GM21576 (cell line): Measurements from ENCODE around the gene AGAP5.

Experiments
- ATAC-seq: cut with Tn5 transposase; IDR thresholded peaks from one replicate; pipeline ENCODE4 v1.9.1; 2021; ENCODE audit warnings: mild to moderate bottlenecking, moderate library complexity; ENCODE audit not compliant: unreplicated experiment

Gene AGAP5

DNA sequence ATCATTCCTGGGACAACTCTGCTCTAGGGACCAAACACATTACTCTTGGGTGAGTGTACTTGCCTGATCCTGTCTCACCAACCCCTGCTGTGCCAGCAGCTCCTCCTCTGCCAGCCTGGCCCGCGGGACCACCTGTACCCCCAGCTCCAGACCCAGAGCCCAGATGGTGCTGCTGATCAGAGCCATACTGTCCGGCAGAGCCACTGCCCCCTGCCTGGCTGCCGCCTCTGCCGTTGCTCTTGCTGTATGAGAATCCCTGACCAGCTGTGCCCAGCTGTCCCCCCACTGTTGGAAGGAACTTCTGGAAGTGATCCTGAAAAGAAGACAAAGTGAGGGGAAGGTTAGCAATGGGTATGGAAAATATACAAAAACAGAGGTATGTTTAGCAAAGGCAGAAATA is 63.5 kb downstream of the AGAP5 start:
- ATAC-seq, result no peak

GRCh38 chr10:73629165-73629564 is 68.7 kb downstream of the AGAP5 start:
- no peak for ATAC-seq

DNA sequence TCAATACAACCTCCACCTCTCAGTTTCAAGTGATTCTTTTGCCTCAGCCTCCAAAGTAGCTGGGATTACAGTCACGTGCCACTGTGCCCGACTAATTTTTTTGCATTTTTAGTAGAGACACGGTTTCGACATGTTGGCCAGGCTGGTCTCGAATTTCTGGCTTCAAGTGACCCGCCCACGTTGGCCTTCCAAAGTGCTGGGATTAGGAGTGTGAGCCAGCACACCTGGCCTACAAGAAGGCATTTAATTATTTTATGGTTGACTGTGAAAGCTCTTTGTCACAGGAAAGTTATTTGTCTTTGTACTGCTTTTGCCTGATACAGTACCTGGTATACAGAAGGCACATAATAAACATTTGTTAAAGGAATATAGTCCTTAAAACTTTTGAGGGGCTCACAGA is 69.5 kb downstream of the AGAP5 start:
- ATAC-seq, result no peak

DNA sequence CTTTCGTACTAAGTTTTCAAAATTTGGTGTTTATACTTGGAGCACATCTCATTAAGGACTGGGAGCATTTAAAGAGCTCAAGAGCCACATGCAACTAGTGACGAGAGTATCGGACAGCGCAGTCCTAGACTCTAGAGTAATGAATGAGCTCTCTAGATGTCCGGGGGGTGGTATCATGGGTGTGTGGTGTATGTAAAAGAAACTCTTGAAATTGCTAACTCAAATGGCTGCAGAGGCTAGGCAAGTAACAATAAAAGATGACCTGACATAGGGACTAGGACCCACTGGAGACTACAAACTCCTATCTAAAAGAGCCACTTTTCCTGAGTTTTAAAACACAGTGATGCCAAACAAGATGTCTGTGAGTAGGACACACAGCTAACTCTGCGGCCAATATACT is 70.6 kb downstream of the AGAP5 start:
- ATAC-seq, result no peak

GRCh38 chr10:73625884-73626752 is 71.8 kb downstream of the AGAP5 start:
- ATAC-seq, result peak; percentile 96

DNA sequence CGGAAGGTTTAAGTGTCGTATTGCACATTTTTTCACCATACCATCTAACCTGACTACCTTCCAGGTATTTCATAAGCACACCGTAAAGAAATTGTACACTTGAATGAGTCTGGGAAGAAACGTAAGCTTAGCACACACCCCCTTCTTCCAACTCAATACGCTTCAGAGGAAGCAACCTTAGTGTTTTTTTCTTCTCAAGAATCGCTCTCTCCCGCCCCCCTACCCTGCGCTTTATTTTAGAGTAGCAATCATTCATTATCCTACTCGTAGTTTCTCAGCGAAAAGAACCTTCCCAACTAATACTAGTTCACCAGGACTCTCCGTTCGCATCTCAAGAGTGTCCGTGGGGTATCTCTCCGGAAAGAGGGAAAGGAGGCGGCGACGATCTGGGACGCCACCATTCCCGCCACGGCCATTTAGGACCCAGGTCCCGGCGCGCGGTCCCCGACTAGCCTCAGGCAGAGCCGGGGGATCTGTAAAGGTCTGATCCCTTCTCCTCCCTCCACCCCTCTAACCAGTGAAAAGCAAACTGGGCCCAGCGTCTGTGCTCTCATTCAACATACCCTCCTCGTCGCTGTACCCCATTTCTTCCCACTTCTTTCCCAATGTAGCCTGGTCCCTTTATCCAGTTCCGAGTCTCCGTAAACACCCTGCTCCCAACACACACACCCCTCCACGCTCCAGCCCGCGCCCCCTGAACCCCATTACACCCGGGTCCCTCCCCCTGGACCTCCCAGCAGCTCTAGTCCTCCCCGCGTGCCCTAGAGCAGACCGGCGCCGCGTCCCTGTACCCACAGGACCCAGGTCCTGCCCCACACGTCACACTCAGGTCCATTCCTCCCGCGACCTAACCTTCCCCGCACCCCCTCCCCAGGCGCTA is 72.7 kb downstream of the AGAP5 start:
- ATAC-seq, result peak; percentile 16
